ENCODE data around the gene FREM3.

DNA sequence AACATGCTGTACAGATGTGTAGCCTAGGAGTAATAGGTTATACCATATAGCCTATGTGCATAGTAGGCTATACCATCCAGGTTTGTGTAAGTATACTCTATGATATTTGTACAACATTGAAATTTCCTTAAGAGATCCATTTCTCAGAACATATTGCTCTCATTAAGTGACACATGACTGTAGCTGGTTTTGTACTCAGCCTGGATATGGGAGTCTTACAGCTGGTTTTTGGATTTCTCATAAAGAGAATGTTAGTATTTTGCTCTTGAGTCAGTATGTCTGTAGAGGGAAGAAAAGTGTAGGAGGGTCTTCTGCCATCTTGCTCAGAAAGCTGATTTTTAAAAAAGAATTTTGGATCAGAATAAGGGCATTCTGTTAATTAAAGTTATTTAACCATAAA lies 101.7 kb downstream of the FREM3 start:
- TF ChIP-seq, protein P1, sequence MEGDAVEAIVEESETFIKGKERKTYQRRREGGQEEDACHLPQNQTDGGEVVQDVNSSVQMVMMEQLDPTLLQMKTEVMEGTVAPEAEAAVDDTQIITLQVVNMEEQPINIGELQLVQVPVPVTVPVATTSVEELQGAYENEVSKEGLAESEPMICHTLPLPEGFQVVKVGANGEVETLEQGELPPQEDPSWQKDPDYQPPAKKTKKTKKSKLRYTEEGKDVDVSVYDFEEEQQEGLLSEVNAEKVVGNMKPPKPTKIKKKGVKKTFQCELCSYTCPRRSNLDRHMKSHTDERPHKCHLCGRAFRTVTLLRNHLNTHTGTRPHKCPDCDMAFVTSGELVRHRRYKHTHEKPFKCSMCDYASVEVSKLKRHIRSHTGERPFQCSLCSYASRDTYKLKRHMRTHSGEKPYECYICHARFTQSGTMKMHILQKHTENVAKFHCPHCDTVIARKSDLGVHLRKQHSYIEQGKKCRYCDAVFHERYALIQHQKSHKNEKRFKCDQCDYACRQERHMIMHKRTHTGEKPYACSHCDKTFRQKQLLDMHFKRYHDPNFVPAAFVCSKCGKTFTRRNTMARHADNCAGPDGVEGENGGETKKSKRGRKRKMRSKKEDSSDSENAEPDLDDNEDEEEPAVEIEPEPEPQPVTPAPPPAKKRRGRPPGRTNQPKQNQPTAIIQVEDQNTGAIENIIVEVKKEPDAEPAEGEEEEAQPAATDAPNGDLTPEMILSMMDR (IDR thresholded peaks at IDR 0.05), result no peak
- no peak for TF ChIP-seq POLR2A (IDR thresholded peaks at IDR 0.05)

Measured in uterus (tissue), 2 donors.